BE2C (cell line): ENCODE results near the gene ADAMTS5. TPM values are rescaled to one million over a fixed set of nuclear protein-coding genes. Genes with fewer than 3 reads are reported as not detected.

Source experiments
- DNase-seq: peaks from one replicate; pipeline ENCODE4 v3.0.0-alpha.2; 2020
- H3K27me3 ChIP-seq: fragments of 250-450 bp; sonication (Bioruptor Pico); 2 replicates; pipeline ENCODE4 v1.5.1; 2020; ENCODE audit warnings: mild to moderate bottlenecking
- H3K36me3 ChIP-seq: fragments of 250-450 bp; sonication (Bioruptor Pico); 2 replicates; pipeline ENCODE4 v1.5.1; 2020; ENCODE audit warnings: mild to moderate bottlenecking
- H3K4me1 ChIP-seq: fragments of 250-450 bp; sonication (Bioruptor Pico); 2 replicates; pipeline ENCODE4 v1.5.1; 2020
- H3K4me3 ChIP-seq: 2 replicates; pipeline ENCODE4 v1.5.1; 2011; ENCODE audit warnings: low read depth, low read length
- H3K9me3 ChIP-seq: fragments of 250-450 bp; sonication (Bioruptor Pico); 2 replicates; pipeline ENCODE4 v1.5.1; 2020
- CTCF ChIP-seq: IDR thresholded peaks from 2 replicates; pipeline ENCODE4 v1.5.1; 2012; ENCODE audit warnings: mild to moderate bottlenecking, low read depth, low read length
- polyA plus RNA-seq: library from polyadenylated mRNA; unstranded; fragments of >200 nt; gene quantifications from one replicate; pipeline ENCODE4 v1.2.1, GENCODE V29; 2012; ENCODE audit warnings: low read depth, missing spikeins; ENCODE audit not compliant: insufficient read length, insufficient read depth

ADAMTS5 gene
- polyA plus RNA-seq, result not detected

- Histone ChIP-seq H3K27me3 (peaks cover 3% of the 10 kb centered on the region; the same call in 1 of the 2 replicates), H3K4me3 (peak within 1 kb of the TSS; percentile 88), H3K36me3 (no peaks in the 10 kb centered on the region), H3K4me1 (no peaks in the 10 kb centered on the region), H3K9me3 (no peaks in the 10 kb centered on the region; the same call in 1 of the 2 replicates)
- TF ChIP-seq CTCF, result no peak
- peak; percentile 64 for DNase-seq
Measured at GRCh38 chr21:26967062-26967913, at the start of gene ADAMTS5. Gene ADAMTS5, minus strand, starts transcription at chr21:26967088. Its CDS starts 697 bp downstream, at chr21:26966391.

- Histone ChIP-seq H3K4me3 (no peak overlapping the region), H3K27me3 (no peaks in the 10 kb centered on the region), H3K4me1 (no peaks in the 10 kb centered on the region), H3K9me3 (no peaks in the 10 kb centered on the region), H3K36me3 (no peaks in the 10 kb centered on the region)
- TF ChIP-seq CTCF, result no peak
- no peak for DNase-seq
Measured at GRCh38 chr21:27001526-27001925, 34.6 kb upstream of the ADAMTS5 start.

- Histone ChIP-seq H3K9me3 (no peaks in the 10 kb centered on the region), H3K4me3 (no peak overlapping the region), H3K27me3 (no peaks in the 10 kb centered on the region), H3K36me3 (no peaks in the 10 kb centered on the region), H3K4me1 (no peaks in the 10 kb centered on the region)
- no peak for DNase-seq
- no peak for TF ChIP-seq CTCF
Measured at GRCh38 chr21:26983576-26983975, 16.7 kb upstream of the ADAMTS5 start.

DNA sequence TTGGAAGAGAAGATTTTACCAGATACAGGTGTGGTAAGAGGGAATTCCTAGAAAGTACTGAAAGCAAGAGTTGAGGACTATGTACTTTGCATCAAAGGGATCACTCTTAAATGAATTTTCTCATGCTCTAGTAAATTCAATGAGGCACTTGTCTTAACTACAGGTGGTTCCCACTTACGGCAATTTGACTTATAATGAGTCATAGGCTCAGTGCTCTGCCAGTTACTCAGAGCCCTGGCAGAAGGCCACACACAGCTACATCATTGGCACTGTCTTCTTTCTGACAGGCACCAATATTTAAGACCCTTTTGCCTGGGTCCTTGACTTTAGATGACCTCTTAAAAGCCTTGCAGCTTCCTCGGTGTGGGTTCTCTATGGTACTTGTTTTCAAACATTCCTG, 15.9 kb upstream of the ADAMTS5 start:
- H3K9me3 ChIP-seq, result no peaks in the 10 kb centered on the region
- DNase-seq, result no peak

DNA sequence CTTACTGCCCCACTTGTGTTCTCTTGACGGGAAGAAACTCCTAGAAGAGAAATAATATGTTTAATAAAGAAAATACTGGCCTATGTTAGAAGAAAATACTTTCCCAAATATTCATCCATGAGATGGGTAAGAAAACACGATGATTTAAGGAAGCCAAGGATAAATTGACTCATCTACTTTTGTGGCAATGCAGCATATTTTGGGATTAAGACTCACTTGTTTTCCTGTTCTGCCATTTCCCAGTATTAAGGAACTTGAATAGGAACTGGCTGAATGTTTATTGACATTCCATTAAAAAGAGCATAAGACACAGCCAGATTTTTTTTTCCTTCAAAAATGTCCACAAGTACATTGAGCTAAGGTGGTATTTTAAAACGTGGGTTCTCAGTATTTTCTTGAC, 10.9 kb upstream of the ADAMTS5 start:
- Histone ChIP-seq H3K36me3 (no peaks in the 10 kb centered on the region), H3K4me1 (no peaks in the 10 kb centered on the region), H3K27me3 (no peaks in the 10 kb centered on the region), H3K4me3 (no peak overlapping the region), H3K9me3 (no peaks in the 10 kb centered on the region)
- no peak for TF ChIP-seq CTCF
- DNase-seq, result no peak

More for the DNA sequence above, 15.9 kb upstream of the ADAMTS5 start:
- Histone ChIP-seq H3K4me3 (no peak overlapping the region), H3K36me3 (no peaks in the 10 kb centered on the region), H3K27me3 (no peaks in the 10 kb centered on the region), H3K4me1 (no peaks in the 10 kb centered on the region)
- no peak for TF ChIP-seq CTCF

- H3K4me3 ChIP-seq, result no peak overlapping the region
- DNase-seq, result no peak
- H3K36me3 ChIP-seq, result no peaks in the 10 kb centered on the region
- H3K9me3 ChIP-seq, result no peaks in the 10 kb centered on the region
- H3K4me1 ChIP-seq, result no peaks in the 10 kb centered on the region
- TF ChIP-seq CTCF, result no peak
- no peaks in the 10 kb centered on the region; the same call in 1 of the 2 replicates for H3K27me3 ChIP-seq
Measured at GRCh38 chr21:26973226-26973625, 6.3 kb upstream of the ADAMTS5 start.
